Panc1 (cell line): ENCODE results near the gene CLNK.

ENCODE experiments used
- CTCF ChIP-seq: fragments of 450-650 bp; IDR thresholded peaks from 2 replicates; pipeline ENCODE4 v1.5.1; 2017; ENCODE audit warnings: mild to moderate bottlenecking
- SIN3A ChIP-seq: IDR thresholded peaks from 2 replicates; pipeline ENCODE4 v1.6.1; 2012; ENCODE audit warnings: low read depth, mild to moderate bottlenecking, low read length, moderate library complexity, borderline replicate concordance; ENCODE audit not compliant: insufficient read depth

GRCh38 chr4:10671366-10671765 lies 13.2 kb downstream of the CLNK start:
- TF ChIP-seq CTCF (no peak), SIN3A (no peak)
